CD4-positive, alpha-beta memory T cell (primary cell): Measurements from ENCODE around the gene CACNA1A. TPM values are rescaled to one million over a fixed set of nuclear protein-coding genes. Genes with fewer than 3 reads are reported as not detected.
A peak's percentile ranks its signal among the peaks of the same experiment; 100 is the strongest.

Experiments used
- CTCF ChIA-PET: fragments of 350-600 bp; sonication (Branson Sonifier 250); formaldehyde crosslinking; loops from one replicate; lab custom pipeline; 2021; ENCODE audit warnings: inconsistent platforms; ENCODE audit not compliant: partially characterized antibody; lab: Charles Lee
- POLR2A ChIA-PET: fragments of 350-600 bp; sonication (Branson Sonifier 250); formaldehyde crosslinking; loops from one replicate; lab custom pipeline; 2021; ENCODE audit not compliant: partially characterized antibody; lab: Charles Lee
- DNase-seq, 5 donors: peaks; one replicate each; pipeline versions ENCODE4 v3.0.0 to v3.0.0-alpha.2; 2020 to 2022; ENCODE audit warnings: mixed read lengths in 1 of 5
- H3K27ac ChIP-seq: one replicate; pipeline ENCODE4 v1.7.0; 2013; ENCODE audit warnings: low read depth, low read length
- H3K27me3 ChIP-seq: 2 replicates; pipeline ENCODE4 v1.7.0; 2013; ENCODE audit warnings: mild to moderate bottlenecking, low read length, moderate library complexity; ENCODE audit not compliant: insufficient read depth
- H3K36me3 ChIP-seq: 2 replicates; pipeline ENCODE4 v1.7.0; 2013; ENCODE audit warnings: mild to moderate bottlenecking, low read length, moderate library complexity; ENCODE audit not compliant: insufficient read depth
- H3K4me1 ChIP-seq: 2 replicates; pipeline ENCODE4 v1.7.0; 2013; ENCODE audit warnings: mild to moderate bottlenecking, low read length, moderate library complexity; ENCODE audit not compliant: insufficient read depth
- H3K4me3 ChIP-seq, 2 donors: one replicate each; pipeline ENCODE4 v1.7.0; 2013; ENCODE audit warnings: low read length in 2 of 2, mild to moderate bottlenecking in 1 of 2
- H3K9me3 ChIP-seq, 2 donors: one replicate each; pipeline ENCODE4 v1.7.0; 2013; ENCODE audit warnings: low read length in 2 of 2, control low read depth in 1 of 2; ENCODE audit not compliant: control insufficient read depth in 1 of 2
- H3K27ac Mint-ChIP-seq, 7 donors: one replicate each; pipeline ENCODE4 v1.8.0; 2020 to 2021; ENCODE audit warnings: mixed read lengths in 7 of 7, mild to moderate bottlenecking in 6 of 7, inconsistent platforms in 3 of 7, moderate library complexity in 3 of 7
- H3K27me3 Mint-ChIP-seq, 2 donors: one replicate each; pipeline ENCODE4 v1.8.0; 2020 to 2021; ENCODE audit warnings: mixed read lengths in 2 of 2
- H3K36me3 Mint-ChIP-seq, 2 donors: one replicate each; pipeline ENCODE4 v1.8.0; 2020 to 2021; ENCODE audit warnings: mixed read lengths in 2 of 2, inconsistent platforms in 1 of 2, mild to moderate bottlenecking in 1 of 2
- H3K4me1 Mint-ChIP-seq, 4 donors: one replicate each; pipeline ENCODE4 v1.8.0; 2020 to 2021; ENCODE audit warnings: mixed read lengths in 4 of 4, mild to moderate bottlenecking in 1 of 4
- H3K4me3 Mint-ChIP-seq, 8 donors: one replicate each; pipeline ENCODE4 v1.8.0; 2020 to 2021; ENCODE audit warnings: mixed read lengths in 8 of 8, mild to moderate bottlenecking in 7 of 8, moderate library complexity in 6 of 8, inconsistent platforms in 3 of 8
- H3K9me3 Mint-ChIP-seq, 8 donors: one replicate each; pipeline ENCODE4 v1.8.0; 2020 to 2021; ENCODE audit warnings: mixed read lengths in 8 of 8, mild to moderate bottlenecking in 5 of 8, inconsistent platforms in 3 of 8, moderate library complexity in 1 of 8
- intact Hi-C: fragments of 100-400 bp; cut with micrococcal nuclease; formaldehyde crosslinking; loops from one replicate; pipeline ENCODE4 v1.15.1; 2023
- polyA plus RNA-seq, 2 donors: library from polyadenylated mRNA; unstranded; fragments of 300-500 nt; fragmentation: Illumina TruSeq; gene quantifications; one replicate each; pipeline ENCODE4 v1.2.3, GENCODE V29; 2021
- total RNA-seq, 2 experiments: library from RNA; stranded (reverse); gene quantifications; one replicate each; pipeline ENCODE4 v1.2.3, GENCODE V29; 2021

Gene CACNA1A
- total and polyA plus RNA-seq, 4 experiments from 2014 or later = 0.19 to 0.35 (median 0.26) TPM

GRCh38 chr19:13162724-13163608, 343.3 kb downstream of the CACNA1A start:
- H3K36me3 Mint-ChIP-seq = peaks cover 0 to 2% of the 10 kb centered on the region in 2 donors
- peaks cover 45 to 85% (median 64%) of the 10 kb centered on the region in 4 donors for H3K4me1 Mint-ChIP-seq
- no peaks in the 10 kb centered on the region for H3K27me3 Mint-ChIP-seq

GRCh38 chr19:13160557-13160956, 345.7 kb downstream of the CACNA1A start:
- peaks cover 48 to 80% (median 67%) of the 10 kb centered on the region in 4 donors for H3K4me1 Mint-ChIP-seq
- CTCF ChIA-PET = interaction anchor here (1.3 to 2.3 kb wide), 3 partner anchors 11 to 55 kb away, joined by 4 to 8 read pairs (median 6); partner anchors contain the start of genes IER2 and STX10
- no peak overlapping the region for H3K27ac ChIP-seq

More at GRCh38 chr19:13162724-13163608, 343.3 kb downstream of the CACNA1A start:
- Histone ChIP-seq H3K4me3 (peak overlapping the region; percentile 58 to 91), H3K4me1 (peaks cover 96% of the 10 kb centered on the region), H3K36me3 (no peaks in the 10 kb centered on the region), H3K27me3 (no peaks in the 10 kb centered on the region), H3K27ac (peak overlapping the region; percentile 82), H3K9me3 (no peaks in the 10 kb centered on the region)
- H3K4me3 Mint-ChIP-seq = peak overlapping the region; percentile 83 to 91 (median 88)
- ChIA-PET POLR2A (interaction anchor here (0.5 to 11.9 kb wide), 12 partner anchors 6 to 67 kb away, joined by 3 to 415 read pairs (median 15); partner anchors contain the start of genes IER2, NACC1, STX10 and TRMT1), CTCF (interaction anchor here (0.6 to 6.5 kb wide), 6 partner anchors 8 to 58 kb away, joined by 3 to 51 read pairs (median 12); partner anchors contain the start of genes IER2 and STX10)
- intact Hi-C loops = no loop called here
- H3K27ac Mint-ChIP-seq = peak overlapping the region; percentile 94 to 99 (median 97)
- DNase-seq = peak; percentile 69 to 89 (median 72)
- H3K9me3 Mint-ChIP-seq = no peaks in the 10 kb centered on the region

GRCh38 chr19:13159713-13160112, 346.6 kb downstream of the CACNA1A start:
- ChIA-PET POLR2A (interaction anchor here (0.7 to 6.6 kb wide), 2 partner anchors 7 to 17 kb away, joined by 3 to 401 read pairs; no protein-coding TSS in a partner anchor), CTCF (interaction anchor here (1.7 to 6.3 kb wide), 2 partner anchors 8 to 35 kb away, joined by 7 to 52 read pairs; no protein-coding TSS in a partner anchor)
- Mint-ChIP-seq H3K27me3 (no peaks in the 10 kb centered on the region), H3K4me3 (peak overlapping the region in 6 of 8 donors; percentile 13 to 88 (median 60)), H3K36me3 (peaks cover 4 to 8% of the 10 kb centered on the region in 2 donors), H3K4me1 (peaks cover 42 to 78% (median 59%) of the 10 kb centered on the region in 4 donors), H3K27ac (peak overlapping the region; percentile 32 to 99 (median 70)), H3K9me3 (peaks cover 0 to 6% (median 0%) of the 10 kb centered on the region in 8 donors)
- Histone ChIP-seq H3K36me3 (no peaks in the 10 kb centered on the region), H3K4me3 (no peak overlapping the region), H3K27me3 (no peaks in the 10 kb centered on the region), H3K27ac (no peak overlapping the region), H3K9me3 (no peaks in the 10 kb centered on the region), H3K4me1 (peaks cover 88% of the 10 kb centered on the region)
- DNase-seq = no peak
- intact Hi-C loops = no loop called here

More at GRCh38 chr19:13160557-13160956, 345.7 kb downstream of the CACNA1A start:
- POLR2A ChIA-PET = interaction anchor here (1.6 to 11.9 kb wide), 3 partner anchors 9 to 56 kb away, joined by 7 to 415 read pairs (median 15); partner anchors contain the start of genes IER2 and STX10
- H3K36me3 ChIP-seq = no peaks in the 10 kb centered on the region
- H3K9me3 ChIP-seq = no peaks in the 10 kb centered on the region
- no peaks in the 10 kb centered on the region for H3K27me3 ChIP-seq
- H3K4me1 ChIP-seq = peaks cover 97% of the 10 kb centered on the region
- intact Hi-C loops = no loop called here
- H3K36me3 Mint-ChIP-seq = peaks cover 0 to 2% of the 10 kb centered on the region in 2 donors
- no peak for DNase-seq
- no peaks in the 10 kb centered on the region for H3K9me3 Mint-ChIP-seq
- peak overlapping the region in 6 of 8 donors; percentile 31 to 71 (median 56) for H3K4me3 Mint-ChIP-seq
- no peak overlapping the region for H3K4me3 ChIP-seq
- peak overlapping the region in 6 of 7 donors; percentile 22 to 99 (median 76) for H3K27ac Mint-ChIP-seq
- H3K27me3 Mint-ChIP-seq = no peaks in the 10 kb centered on the region
